ENCODE results near the gene SEPTIN3. TPM values are rescaled to one million over a fixed set of nuclear protein-coding genes. Genes with fewer than 3 reads are reported as not detected.

The SEPTIN3 gene
- total RNA-seq, 1 donor from 2014 or later, result 0.48 TPM

GRCh38 chr22:42013385-42013784, 44.1 kb downstream of the SEPTIN3 start:
- DNase-seq (ENCODE audit: low spot score), result no peak

DNA sequence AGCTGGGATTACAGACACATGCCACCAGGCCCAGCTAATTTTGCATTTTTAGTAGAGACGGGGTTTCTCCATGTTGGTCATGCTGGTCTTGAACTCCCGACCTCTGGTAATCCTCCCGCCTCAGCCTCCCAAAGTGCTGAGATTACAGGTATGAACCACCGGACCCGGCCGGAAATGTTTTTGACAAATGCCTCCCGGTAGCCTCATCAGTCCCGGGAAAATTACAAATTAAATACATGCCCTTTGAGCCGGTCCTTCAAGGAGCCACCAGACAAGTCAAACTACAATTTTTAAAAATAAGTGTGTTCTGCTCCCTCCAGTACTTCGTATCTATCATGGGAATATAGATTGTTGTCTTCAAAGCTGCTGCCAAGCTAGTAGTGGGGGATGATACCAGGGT, 46.9 kb downstream of the SEPTIN3 start:
- DNase-seq (ENCODE audit: low spot score), result no peak

DNA sequence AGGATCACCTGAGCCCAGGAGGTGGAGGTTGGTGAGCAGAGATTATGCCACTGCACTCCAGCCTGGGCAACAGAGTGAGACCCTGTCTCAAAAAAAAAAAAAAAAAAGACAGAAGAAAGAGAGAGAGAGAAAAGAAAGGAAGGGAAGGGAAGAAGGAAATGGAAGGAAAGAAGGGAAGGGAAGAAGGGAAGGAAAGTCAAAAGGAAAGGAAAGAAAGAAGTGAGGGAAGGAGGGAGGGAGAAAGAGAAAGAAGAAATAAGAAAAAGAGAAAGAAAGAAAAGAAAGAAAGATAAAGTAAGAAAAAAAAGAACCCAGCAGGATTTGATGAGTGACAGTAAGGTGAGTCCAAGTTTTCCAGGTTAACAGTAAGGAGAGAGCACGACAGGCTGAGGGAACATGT, 49.0 kb downstream of the SEPTIN3 start:
- DNase-seq (ENCODE audit: low spot score), result no peak

Other genes starting within 250 kb of the SEPTIN3 start
- gene CCDC134, start 168.8 kb upstream of the SEPTIN3 start, total RNA-seq (ENCODE audit: insufficient read depth, low replicate concordance), result 7.5 TPM
- 26.0 TPM for gene SREBF2, start 136.3 kb upstream of the SEPTIN3 start, total RNA-seq (ENCODE audit: insufficient read depth, low replicate concordance)
- gene SHISA8, start 54.4 kb upstream of the SEPTIN3 start, total RNA-seq (ENCODE audit: insufficient read depth, low replicate concordance), result not detected
- 0.48 TPM for gene TNFRSF13C, start 42.6 kb upstream of the SEPTIN3 start, total RNA-seq (ENCODE audit: insufficient read depth, low replicate concordance)
- not detected for gene CENPM, start 22.3 kb upstream of the SEPTIN3 start, total RNA-seq (ENCODE audit: insufficient read depth, low replicate concordance)
- 6.0 TPM for gene WBP2NL, start 29.3 kb downstream of the SEPTIN3 start, total RNA-seq (ENCODE audit: insufficient read depth, low replicate concordance)
- 34.9 TPM for gene NAGA, start 101.4 kb downstream of the SEPTIN3 start, total RNA-seq (ENCODE audit: insufficient read depth, low replicate concordance)
- 15.4 TPM for gene PHETA2, start 104.8 kb downstream of the SEPTIN3 start, total RNA-seq (ENCODE audit: insufficient read depth, low replicate concordance)
- 0.96 TPM for gene SMDT1, start 110.3 kb downstream of the SEPTIN3 start, total RNA-seq (ENCODE audit: insufficient read depth, low replicate concordance)
- 34.2 TPM for gene NDUFA6, start 121.3 kb downstream of the SEPTIN3 start, total RNA-seq (ENCODE audit: insufficient read depth, low replicate concordance)
- 1.2 TPM for gene CYP2D6, start 161.4 kb downstream of the SEPTIN3 start, total RNA-seq (ENCODE audit: insufficient read depth, low replicate concordance)

All from umbilical cord (tissue), 2 donors.